Skeletal muscle cell (primary cell): ENCODE data around the gene SLIT3.
"Not testable (repeated sequence)": the region's sequence is repeated elsewhere in the genome, so short reads cannot be mapped to it uniquely, and the experiment has no call there.

Experiments used
- DNase-seq: peaks from one replicate; pipeline ENCODE4 v3.0.0-alpha.2; 2010; ENCODE audit warnings: low read depth
- H3K4me3 ChIP-seq: 2 replicates; pipeline ENCODE4 v1.5.1; 2011; ENCODE audit warnings: low read depth, mild to moderate bottlenecking, control low read depth, low read length, moderate library complexity

Gene SLIT3

DNA sequence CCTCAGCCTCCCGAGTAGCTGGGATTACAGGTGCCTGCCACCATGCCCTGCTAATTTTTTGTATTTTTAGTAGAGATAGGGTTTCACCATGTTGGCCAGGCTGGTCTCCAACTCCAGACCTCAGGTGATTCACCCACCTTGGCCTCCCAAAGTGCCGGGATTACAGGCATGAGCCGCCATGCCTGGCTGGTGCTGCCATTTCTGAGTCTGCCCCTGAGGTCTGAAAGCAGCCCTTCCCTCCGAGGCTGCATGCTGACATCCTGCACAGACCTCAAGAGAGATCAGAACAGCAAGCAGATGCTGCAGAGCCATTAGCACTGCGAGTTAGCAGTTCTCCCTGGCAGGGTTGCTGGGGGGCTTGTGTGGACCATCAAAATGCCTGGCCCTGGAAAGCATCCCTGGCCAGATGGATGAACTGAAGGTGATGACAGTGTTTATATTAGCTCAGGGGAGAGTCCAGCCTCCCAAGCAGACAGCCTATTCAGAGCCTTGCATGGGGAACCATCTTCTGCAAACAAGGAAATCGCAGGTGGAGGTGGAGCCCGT is 545.3 kb downstream of the SLIT3 start:
- no peak for DNase-seq
- H3K4me3 ChIP-seq, result no peak overlapping the region

DNA sequence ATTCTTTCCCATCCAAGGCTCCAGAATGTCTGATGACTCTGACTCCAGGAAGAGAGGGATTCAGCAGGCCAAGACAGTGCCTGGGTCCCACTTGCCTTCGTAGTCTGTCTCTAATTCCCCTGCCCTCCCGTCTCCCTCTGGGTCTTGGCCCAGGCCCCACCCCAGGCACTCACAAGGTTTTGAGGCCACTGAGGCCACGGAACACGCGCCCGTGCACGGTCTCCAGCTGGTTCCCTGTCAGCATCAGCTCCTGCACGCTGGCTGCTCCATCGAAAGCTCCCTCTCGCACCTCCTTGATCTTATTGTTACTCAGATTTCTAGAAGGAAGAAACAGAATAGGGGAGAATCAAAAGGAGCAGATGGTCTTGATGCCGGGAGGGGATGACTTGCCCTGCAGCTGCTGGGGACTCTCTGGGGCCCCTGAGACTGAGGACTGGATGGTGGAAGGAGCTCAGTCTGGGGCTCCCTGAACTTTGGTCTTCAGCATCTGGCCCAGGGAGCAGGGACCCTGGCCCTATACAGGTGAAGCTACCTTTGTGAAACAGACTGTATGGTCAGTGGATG is 547.2 kb downstream of the SLIT3 start:
- no peak for DNase-seq
- no peak overlapping the region for H3K4me3 ChIP-seq

DNA sequence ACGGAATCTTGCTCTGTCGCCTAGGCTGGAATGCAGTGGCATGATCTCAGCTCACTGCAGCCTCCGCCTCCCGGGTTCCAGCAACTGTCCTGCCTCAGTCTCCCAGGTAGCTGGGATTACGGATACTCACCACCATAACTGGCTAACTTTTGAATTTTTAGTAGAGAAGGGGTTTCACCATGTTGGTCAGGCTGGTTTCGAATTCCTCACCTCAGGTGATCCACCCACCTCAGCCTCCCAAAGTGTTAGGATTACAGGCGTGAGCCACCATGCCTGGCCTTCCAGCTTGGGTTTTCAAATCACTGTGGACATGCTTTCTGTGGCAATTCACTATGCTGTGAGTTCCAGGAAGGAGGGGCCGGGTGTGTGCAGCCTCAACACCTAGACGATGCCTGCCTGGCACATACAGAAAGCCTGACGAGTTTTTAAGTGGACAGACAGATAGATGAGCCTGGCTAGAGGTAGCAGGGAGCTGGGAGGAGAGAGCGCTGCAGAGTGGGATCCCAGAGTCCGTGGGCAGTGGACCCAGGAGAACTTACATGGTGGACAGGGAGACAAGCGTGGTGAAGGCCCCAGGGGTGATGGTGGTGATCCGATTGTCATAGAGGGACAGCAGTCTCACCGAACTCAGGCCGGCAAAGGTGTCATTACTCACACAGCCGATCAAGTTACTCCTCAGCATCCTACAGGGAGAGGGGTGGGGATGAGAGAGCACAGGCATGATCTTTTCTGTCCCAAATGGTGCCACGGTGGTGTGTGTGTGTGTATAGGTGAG is 548.3 kb downstream of the SLIT3 start:
- no peak overlapping the region for H3K4me3 ChIP-seq
- DNase-seq, result no peak

DNA sequence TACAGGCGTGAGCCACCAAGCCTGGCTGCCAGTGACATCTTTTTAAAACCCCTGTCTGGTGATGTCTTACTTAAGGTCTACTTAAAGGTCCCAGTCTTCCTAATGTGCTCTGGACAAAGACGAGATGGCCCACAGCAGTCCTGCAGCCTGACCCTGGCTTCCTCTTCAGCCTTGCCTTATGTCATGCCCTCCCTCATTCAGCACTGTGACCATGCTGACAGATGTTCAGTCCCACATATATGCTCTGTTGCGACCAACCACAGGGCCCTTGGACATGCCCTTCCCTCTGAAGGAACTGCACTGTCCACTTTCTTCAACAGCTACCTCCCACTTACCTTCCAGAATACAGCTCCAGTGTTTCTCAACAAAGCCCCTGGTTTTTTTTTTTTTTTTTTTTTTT is 548.9 kb downstream of the SLIT3 start:
- no peak overlapping the region for H3K4me3 ChIP-seq
- no peak for DNase-seq

DNA sequence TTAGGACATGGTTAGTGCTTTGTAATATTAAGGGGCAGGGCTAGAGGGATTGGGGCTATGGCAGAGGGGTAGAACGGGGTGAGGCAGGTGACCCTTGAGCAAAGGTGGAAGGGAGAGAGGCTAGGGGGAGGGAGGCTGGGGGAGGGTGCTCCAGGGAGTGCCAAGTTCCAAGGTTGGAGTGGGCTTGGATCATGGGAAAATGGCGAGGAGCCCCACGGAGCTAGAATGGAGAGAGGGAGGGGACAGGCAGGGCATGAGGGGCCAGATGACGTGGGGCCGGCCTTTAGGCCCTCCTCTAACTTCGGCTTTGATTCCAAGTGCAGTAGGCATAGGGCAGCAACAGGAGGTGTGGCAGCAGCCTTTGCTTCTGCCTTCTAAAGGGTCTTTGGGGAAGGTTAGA is 550.0 kb downstream of the SLIT3 start:
- no peak for DNase-seq
- no peak overlapping the region for H3K4me3 ChIP-seq

DNA sequence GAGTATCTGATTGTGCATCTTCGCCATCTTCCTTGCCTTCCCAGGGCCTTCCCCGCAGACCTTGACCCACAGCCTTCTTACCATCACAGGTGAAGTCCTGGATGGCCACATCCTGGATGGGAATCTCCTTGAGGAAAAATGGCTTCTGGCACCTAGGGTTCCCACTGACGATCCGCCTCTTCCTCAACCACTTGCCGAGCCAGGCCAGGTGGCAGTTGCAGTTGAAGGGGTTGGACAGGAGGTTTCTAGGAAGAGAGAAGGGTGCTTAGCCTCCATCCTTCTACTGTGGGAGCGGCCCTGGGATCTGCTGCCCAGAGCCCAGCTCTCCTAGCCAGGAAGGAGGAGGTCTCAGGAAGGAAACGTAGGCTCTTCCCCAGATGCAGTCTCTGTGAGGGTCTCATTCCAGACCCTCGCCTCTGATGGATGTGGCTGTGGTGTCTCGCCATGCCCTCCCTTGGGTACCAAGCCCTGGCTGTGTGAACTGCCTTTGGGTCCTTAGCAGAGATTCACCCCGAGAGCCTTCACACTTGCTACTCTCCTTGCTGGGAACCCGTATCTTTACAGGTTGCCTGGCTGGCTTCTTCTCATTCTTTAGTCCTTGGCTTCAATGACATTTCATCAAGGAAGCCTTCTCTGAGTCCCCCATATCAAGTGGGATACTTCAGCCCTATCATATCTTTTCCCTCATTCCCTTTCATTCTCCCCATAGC is 551.4 kb downstream of the SLIT3 start:
- DNase-seq, result no peak
- H3K4me3 ChIP-seq, result no peak overlapping the region

DNA sequence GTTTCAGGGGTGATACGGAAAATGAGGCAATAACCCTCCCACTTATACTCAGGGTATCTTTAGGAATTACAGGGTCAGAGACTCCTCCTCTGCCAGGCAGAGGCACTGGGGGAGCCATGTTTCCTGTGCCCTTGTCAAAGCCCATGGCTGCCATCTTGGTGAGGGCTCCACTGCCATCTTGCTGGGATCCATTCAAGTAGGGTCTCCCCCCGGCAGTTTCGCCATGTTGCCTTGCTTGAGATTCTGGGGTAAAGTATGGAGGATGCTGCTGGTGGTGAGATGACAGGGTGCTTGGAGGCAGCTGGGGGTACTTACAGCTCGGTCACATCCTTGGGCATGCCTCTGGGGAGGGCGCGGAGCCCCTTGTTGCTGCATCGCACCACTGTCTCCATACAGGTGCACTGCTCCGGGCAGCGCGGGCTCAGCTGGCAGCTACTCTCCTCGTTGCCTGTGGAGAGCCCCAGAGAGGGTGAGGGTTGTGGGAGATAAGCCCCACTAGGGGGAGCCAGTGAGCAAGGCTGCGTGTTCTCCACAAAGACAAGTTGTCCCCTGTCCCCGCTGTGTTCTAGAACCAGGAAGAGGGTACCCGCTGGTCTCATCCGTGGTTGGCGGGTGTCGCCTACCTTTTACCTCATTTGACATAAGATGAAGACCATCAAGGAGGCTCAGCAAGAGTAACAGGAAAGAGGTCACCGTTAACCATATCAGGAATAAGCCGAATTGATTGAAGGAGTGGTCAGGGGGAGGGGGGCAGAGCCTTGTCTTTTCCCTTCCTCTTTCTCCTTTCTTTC is 552.8 kb downstream of the SLIT3 start:
- no peak for DNase-seq
- H3K4me3 ChIP-seq, result no peak overlapping the region

DNA sequence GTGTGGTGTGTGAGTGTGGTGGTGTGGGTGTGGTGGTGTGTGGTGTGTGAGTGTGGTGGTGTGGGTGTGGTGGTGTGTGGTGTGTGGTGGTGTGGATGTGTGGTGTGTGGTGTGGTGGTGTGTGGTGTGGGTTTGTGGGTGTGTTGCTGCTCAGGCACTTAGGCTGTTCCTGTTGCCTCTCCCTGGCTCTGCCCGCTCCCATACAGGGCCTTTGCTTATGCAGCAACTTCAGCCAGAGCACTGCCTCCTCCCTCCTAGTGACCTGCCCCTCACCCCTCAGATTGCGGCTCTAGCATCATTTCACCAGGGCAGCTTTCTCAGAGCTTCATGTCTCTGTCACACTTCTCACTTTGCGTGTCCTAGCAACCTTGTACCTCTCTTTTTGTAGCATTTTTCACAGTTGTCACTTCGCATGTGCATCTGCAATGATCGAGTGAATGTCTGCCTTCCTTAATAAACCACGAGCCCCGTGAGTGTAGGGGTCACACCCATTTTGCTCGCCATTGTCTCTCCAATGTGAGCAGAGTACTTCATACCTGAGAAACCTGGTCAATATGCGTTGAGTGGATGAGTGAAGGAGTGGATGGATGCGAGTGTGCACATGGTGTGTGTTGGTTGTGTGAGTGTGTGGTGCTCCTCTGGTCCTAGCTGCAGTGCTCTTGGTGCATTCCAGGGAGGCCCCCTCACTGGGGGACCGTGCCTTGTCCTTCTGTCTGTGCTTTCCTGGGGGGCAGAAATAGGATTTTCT is 553.9 kb downstream of the SLIT3 start:
- DNase-seq, result no peak
- no peak overlapping the region for H3K4me3 ChIP-seq

DNA sequence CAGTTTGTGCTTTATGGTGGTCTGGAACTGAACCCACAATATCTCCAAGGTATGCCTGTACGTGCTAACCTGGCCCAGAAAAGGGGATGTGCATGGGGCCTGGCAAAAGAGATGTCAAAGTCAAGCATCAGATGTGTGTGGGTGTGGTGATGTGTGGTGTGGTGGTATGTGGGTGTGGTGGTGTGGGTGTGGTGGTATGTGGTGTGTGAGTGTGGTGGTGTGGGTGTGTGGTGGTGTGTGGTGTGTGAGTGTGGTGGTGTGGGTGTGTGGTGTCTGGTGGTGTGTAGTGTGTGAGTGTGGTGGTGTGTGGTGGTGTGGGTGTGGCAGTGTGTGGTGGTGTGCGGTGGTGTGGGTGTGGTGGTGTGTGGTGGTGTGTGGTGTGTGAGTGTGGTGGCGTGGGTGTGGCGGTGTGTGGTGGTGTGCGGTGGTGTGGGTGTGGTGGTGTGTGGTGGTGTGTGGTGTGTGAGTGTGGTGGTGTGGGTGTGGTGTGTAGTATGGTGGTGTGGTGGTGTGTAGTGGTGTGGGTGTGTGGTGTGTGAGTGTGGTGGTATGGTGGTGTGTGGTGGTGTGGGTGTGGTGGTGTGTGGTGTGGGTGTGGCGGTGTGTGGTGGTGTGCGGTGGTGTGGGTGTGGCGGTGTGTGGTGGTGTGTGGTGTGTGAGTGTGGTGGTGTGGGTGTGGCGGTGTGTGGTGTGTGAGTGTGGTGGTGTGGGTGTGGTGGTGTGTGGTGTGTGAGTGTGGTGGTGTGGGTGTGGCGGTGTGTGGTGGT is 554.6 kb downstream of the SLIT3 start:
- not testable (repeated sequence) for H3K4me3 ChIP-seq, DNase-seq

DNA sequence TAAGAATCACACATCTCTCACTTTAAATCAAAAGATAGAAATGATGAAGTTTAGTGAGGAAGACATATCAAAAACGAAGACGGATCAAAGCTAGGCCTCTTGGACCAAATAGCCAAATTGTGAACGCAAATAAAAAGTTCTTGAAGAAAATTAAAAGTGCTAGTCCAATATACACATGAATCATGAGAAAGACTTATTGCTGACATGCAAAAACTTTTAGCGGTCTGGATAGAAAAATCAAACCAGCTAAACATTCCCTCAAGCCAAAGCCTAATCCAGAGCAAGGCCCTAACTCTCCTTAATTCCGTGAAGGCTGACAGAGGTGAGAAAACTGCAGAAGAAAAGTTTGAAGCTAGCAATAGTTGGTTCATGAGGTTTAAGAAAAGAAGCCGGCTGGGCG is 557.3 kb downstream of the SLIT3 start:
- no peak overlapping the region for H3K4me3 ChIP-seq
- DNase-seq, result no peak

DNA sequence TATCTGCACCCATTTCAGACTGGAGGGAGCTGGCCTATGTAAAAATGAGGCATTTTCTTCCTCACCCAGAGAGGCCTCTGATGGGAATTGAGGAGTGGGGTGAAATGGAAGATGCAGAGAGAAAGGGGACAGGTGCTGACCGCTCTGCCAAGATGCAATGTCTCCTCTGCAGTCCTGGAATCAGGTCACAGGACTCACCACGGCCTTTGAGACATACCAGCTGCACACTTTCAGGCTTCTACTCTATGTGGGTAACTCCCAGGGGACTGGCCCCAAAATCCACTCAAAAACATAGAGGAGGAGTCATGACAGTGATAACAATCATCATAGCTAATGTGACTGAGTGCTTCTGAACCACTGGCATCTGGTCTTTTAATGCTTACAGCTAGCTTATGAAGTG is 558.6 kb downstream of the SLIT3 start:
- not testable (repeated sequence) for H3K4me3 ChIP-seq, DNase-seq

DNA sequence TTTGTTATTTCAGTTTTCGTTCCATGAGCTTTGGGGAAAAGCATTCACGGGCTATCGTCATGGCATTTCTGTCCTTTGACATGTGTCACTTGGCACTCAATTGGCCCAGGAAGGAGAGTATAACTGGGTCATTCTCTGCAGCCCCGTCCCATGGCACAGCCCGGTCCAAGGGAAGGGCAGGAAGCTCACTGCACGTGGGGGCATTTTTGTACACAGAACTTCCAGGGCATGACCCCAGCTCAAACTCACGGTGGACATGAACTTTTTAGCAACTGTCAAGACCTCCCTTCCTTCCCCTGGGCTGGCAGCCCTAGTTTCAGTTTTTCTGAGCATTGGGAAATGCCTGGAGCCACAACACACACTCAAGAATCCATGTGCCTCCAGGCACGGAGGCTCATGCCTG is 560.1 kb downstream of the SLIT3 start:
- no peak for DNase-seq
- H3K4me3 ChIP-seq, result no peak overlapping the region

DNA sequence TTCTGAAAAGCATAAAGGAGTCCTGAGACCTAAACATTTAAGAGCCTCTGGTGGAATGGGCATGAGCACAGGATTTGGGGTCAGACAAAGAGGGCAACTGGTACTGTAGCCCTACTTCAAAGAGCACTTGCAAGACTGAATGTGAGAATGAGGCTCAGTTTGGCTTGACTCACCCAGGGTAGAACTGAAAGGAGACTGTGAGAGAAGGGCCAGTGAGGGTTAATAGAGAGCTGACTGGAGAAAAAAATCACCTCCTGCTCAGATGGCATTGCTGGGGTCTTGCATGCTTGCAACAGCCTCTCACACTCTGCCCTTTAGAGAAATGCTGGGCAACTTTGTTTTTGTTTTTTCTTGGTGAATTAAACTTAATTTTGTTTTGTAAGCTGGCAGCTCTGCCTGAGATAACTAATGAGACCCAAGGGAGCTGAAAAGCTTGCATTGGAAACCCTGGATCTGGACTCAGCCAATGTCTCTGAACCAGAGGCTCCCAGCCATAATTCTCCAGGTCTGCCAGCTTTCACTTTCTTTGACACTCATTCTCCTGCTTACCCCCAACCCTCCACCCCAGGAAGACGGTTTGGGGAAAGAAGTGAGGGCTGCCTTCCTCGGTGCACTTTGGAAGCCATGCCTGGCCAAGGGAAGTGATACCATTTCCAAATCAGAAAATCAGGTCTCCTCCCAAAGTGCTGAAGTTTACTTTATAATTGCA is 560.7 kb downstream of the SLIT3 start:
- DNase-seq, result no peak

DNA sequence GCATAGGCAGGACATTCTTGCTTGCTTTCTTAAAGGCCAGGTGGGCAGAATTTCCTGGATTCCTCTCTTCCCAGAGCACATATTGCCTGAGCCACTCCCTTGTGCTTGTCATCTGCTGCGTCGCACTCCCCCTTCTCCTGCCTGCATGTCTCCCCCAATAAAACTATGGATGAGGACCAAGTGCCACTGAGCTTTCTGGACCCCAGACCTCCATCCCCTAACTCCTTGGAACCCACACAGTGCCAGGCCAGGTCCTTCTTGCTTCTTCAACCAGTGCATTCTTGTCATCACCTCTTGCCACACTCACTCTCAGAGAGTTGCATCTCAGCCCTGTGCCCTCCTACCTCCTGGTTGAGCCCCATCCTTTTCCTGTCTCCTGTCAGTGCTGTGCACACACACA is 563.9 kb downstream of the SLIT3 start:
- no peak for DNase-seq
- no peak overlapping the region for H3K4me3 ChIP-seq

More for the DNA sequence above, 560.7 kb downstream of the SLIT3 start:
- no peak overlapping the region for H3K4me3 ChIP-seq

DNA sequence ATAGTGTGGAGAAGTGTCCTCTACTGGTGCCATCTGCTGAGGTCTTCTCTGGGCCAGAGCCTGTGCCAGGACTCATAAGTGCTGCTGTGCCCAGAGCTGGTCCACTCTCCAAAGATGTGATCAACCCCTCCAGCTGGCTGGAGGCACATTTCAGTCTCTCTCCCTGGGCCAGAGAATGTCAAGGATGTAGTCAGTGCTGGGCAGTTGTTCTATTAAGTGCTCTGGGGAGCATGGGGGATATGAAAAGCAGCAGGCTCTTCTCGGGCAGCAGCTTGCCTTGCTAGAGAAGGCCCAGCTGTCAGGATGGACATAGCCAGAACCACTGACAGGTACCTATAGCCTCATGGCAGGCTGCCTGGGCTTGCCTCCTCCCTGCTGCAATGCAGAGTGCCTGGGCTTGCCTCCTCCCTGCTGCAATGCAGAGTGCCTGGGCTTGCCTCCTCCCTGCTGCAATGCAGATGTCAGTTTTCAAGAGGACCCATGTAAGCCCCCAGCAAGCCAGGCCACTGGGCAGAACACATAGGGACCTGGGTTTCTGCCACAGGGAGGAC is 564.6 kb downstream of the SLIT3 start:
- H3K4me3 ChIP-seq, result no peak overlapping the region
- no peak for DNase-seq

DNA sequence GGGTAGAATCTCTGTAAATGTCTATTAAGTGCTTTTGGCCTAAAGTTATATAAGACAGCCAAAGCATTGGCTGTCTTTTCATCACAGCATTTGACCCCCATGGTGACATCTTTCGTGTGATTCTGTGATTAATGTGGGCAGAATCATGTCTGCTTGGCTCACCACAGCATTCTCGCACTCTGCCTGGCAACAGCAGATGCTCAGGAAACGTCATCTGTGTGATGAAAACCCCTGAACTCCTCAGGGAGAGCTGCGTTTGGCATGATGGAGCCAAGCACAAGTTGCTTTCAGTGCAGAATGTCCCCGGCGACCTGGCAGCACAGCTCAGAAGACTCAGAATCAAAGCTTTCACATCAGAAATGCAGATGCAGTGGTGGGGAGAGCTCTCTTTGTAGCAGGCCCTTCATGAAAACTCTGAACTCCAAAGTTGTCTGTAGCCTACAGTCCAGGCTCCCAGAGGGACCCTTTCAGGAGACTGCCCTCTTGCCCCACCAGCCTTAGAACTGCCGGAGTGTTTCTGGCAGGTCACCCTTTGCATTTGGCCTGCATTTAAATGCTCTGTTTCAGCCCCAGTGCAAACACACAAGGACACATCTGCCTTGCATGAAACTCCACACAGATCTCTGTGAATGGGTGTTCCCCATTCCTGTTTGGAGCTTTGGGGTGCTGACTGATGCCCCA is 566.2 kb downstream of the SLIT3 start:
- DNase-seq, result peak; percentile 66

DNA sequence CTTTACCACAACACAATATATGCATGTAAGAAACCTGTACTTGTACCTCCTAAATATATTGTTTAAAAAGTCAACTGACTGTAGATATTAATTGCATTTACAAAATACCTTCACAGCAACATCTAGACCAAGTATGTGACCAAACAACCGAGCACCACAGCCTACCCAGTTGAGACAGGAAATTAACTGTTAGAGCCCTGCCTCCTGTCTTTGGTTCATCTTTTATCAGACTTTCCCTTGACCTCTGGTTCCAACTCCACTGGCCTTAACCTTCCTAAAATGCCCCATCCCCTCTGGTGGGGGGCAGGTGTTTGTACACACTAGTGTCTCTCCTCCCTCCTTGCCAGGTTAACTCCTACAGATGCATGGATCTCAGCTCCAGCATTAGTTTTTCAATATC is 566.8 kb downstream of the SLIT3 start:
- H3K4me3 ChIP-seq, result no peak overlapping the region
- no peak for DNase-seq

More for the DNA sequence above, 566.2 kb downstream of the SLIT3 start:
- H3K4me3 ChIP-seq, result no peak overlapping the region
